Right lung (tissue), 5 donors: ENCODE data around the gene NINL. TPM values are rescaled to one million over a fixed set of nuclear protein-coding genes. Genes with fewer than 3 reads are reported as not detected.

Source experiments
- DNase-seq, 2 donors: peaks; one replicate each; pipeline ENCODE4 v3.0.0-alpha.2; 2013
- polyA plus RNA-seq, 5 donors: library from polyadenylated mRNA; unstranded; fragments of 120-200 nt; gene quantifications; one replicate each; pipeline versions ENCODE4 v1.2.1 to v1.2.3, GENCODE V29; 2013; ENCODE audit warnings: inconsistent platforms in 1 of 5, low replicate concordance in 1 of 5; ENCODE audit not compliant: insufficient read length in 5 of 5, insufficient read depth in 1 of 5

Gene NINL
- polyA plus RNA-seq, 5 donors = 56.0 to 76.8 (median 65.4) TPM

- no peak for DNase-seq
These were observed 117.9 kb downstream of the NINL start for GRCh38 chr20:25467441-25467840.

- DNase-seq = no peak
These were observed 118.5 kb downstream of the NINL start for GRCh38 chr20:25466846-25467245.

GRCh38 chr20:25465243-25466135, 119.8 kb downstream of the NINL start:
- no peak for DNase-seq

GRCh38 chr20:25464501-25465242, 120.7 kb downstream of the NINL start:
- no peak for DNase-seq

- DNase-seq = no peak
These were observed 123.4 kb downstream of the NINL start for GRCh38 chr20:25461786-25462545.

GRCh38 chr20:25461281-25461650, 124.1 kb downstream of the NINL start:
- DNase-seq = no peak

GRCh38 chr20:25460566-25461280, 124.6 kb downstream of the NINL start:
- DNase-seq = no peak

- DNase-seq = no peak
These were observed 125.3 kb downstream of the NINL start for GRCh38 chr20:25459916-25460535.

- DNase-seq = no peak
These were observed 126.1 kb downstream of the NINL start for GRCh38 chr20:25459111-25459830.

GRCh38 chr20:25457886-25458680, 127.2 kb downstream of the NINL start:
- DNase-seq = no peak

- DNase-seq = no peak
These were observed 131.0 kb downstream of the NINL start for GRCh38 chr20:25454153-25454900.

- DNase-seq = peak; percentile 11 to 23
These were observed 132.1 kb downstream of the NINL start for GRCh38 chr20:25453035-25453810.

GRCh38 chr20:25452333-25452732, 133.0 kb downstream of the NINL start:
- no peak for DNase-seq

- DNase-seq = no peak
These were observed 137.7 kb downstream of the NINL start for GRCh38 chr20:25447671-25448070.

- no peak for DNase-seq
These were observed 140.8 kb downstream of the NINL start for GRCh38 chr20:25444556-25444955.

GRCh38 chr20:25439328-25439727, 146.0 kb downstream of the NINL start:
- DNase-seq = no peak

GRCh38 chr20:25437153-25437581, 148.2 kb downstream of the NINL start:
- no peak for DNase-seq

GRCh38 chr20:25424536-25424935, 160.8 kb downstream of the NINL start:
- DNase-seq = no peak
